ENCODE data around the gene XRCC1. TPM values are rescaled to one million over a fixed set of nuclear protein-coding genes. Genes with fewer than 3 reads are reported as not detected.
"Not testable (repeated sequence)": the region's sequence is repeated elsewhere in the genome, so short reads cannot be mapped to it uniquely, and the experiment has no call there.

XRCC1 gene
- total RNA-seq, 4 donors from 2014 or later = 8.0 to 147 (median 15.8) TPM

DNA sequence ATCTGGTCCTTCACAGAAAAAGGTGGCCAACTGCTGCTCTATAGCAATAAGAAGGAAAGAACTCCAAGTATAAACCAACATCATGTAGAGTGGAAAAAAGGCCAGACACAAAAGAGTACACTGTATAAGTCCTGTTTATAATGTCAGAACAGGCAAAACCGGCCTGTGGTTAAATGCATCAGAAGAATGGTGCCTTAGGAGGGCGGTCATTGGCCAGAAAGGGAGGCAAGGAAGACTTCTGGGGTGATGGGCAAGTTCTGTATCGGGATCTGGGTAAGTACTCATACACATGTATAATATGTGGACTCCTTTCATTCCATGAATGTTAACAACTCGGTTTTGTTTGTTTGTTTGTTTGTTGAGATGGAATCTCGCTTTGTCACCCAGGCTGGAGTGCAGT lies 52.4 kb downstream of the XRCC1 start:
- H3K4me3 ChIP-seq = no peak overlapping the region
- 65 to 78% methylated on average over 5 of the region's 5 CpGs for WGBS, 2 donors (ENCODE audit: low coverage in 1 of 2)
- intact Hi-C loops (cut with DNase I; ENCODE audit: low total_unique reads) (no loop called here), in situ Hi-C loops (cut with MboI; ENCODE audit: low pct_ligation_motif_present in 1 of 4, low pct_unique_long_range_greater_than_20kb in 1 of 4, low sequenced_read_pairs in 3 of 4) (loop anchor here in 3 of 4 donors (5.0 kb wide), 1 partner anchor 76 kb away; no protein-coding TSS in a partner anchor)
- no peak for DNase-seq
- no peak overlapping the region for H3K27ac ChIP-seq
- H3K4me1 ChIP-seq = peaks cover 0 to 60% (median 33%) of the 10 kb centered on the region in 4 donors
- H3K36me3 ChIP-seq = no peaks in the 10 kb centered on the region
- TF ChIP-seq, protein P1, sequence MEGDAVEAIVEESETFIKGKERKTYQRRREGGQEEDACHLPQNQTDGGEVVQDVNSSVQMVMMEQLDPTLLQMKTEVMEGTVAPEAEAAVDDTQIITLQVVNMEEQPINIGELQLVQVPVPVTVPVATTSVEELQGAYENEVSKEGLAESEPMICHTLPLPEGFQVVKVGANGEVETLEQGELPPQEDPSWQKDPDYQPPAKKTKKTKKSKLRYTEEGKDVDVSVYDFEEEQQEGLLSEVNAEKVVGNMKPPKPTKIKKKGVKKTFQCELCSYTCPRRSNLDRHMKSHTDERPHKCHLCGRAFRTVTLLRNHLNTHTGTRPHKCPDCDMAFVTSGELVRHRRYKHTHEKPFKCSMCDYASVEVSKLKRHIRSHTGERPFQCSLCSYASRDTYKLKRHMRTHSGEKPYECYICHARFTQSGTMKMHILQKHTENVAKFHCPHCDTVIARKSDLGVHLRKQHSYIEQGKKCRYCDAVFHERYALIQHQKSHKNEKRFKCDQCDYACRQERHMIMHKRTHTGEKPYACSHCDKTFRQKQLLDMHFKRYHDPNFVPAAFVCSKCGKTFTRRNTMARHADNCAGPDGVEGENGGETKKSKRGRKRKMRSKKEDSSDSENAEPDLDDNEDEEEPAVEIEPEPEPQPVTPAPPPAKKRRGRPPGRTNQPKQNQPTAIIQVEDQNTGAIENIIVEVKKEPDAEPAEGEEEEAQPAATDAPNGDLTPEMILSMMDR (IDR thresholded peaks at IDR 0.05) = no peak
- no peak for TF ChIP-seq POLR2A (IDR thresholded peaks at IDR 0.05)
- peak in 1 of 3 donors; percentile 8 for TF ChIP-seq POLR2AphosphoS5 (IDR thresholded peaks at IDR 0.05)
- H3K9me3 ChIP-seq = no peaks in the 10 kb centered on the region
- H3K27me3 ChIP-seq = no peaks in the 10 kb centered on the region

DNA sequence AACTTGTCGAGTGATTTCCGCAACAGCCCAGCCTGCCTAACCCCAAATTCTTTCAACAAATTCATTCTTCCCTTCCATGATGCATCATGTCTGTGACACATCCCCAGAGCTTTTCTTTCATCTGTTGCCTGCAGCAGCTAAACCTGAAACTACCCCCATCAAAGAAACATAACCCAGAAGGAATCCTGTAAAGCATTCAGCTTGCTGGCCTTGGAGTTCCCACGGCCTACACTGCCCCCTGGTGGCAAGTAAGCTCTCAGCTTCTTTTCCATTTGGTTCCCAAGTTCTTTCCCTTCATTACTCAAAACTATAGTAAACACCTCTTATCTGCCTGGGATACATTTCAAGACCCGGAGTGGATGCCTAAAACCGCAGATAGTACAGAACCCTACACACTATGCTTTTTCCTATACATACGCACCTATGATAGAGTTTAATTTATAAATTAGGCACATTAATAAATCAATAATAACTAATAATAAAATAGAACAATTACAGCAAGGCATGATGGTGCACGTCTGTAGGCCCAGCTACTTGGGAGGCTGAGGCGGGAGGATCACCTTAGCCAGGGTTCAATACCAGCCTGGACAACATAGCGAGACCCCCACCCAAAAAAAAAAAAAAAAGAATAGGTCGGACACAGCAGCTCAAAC lies 55.8 kb downstream of the XRCC1 start:
- Histone ChIP-seq H3K27me3 (no peaks in the 10 kb centered on the region), H3K9me3 (no peaks in the 10 kb centered on the region), H3K36me3 (peaks cover 0 to 10% (median 0%) of the 10 kb centered on the region in 4 donors), H3K27ac (no peak overlapping the region), H3K4me3 (no peak overlapping the region), H3K4me1 (peaks cover 0 to 43% (median 11%) of the 10 kb centered on the region in 4 donors)
- 43 to 48% methylated on average over 9 to 10 of the region's 10 CpGs for WGBS, 2 donors (ENCODE audit: low coverage in 1 of 2)
- in situ Hi-C loops (cut with MboI; ENCODE audit: low pct_ligation_motif_present in 1 of 4, low pct_unique_long_range_greater_than_20kb in 1 of 4, low sequenced_read_pairs in 3 of 4) (loop anchor here (5.0 to 10.0 kb wide), 2 partner anchors 72 to 75 kb away; no protein-coding TSS in a partner anchor), intact Hi-C loops (cut with DNase I; ENCODE audit: low total_unique reads) (loop anchor here (1.0 kb wide), 1 partner anchor 71 kb away; no protein-coding TSS in a partner anchor)
- TF ChIP-seq POLR2AphosphoS5 (IDR thresholded peaks at IDR 0.05) = peak in 1 of 3 donors; percentile 12
- TF ChIP-seq POLR2A (IDR thresholded peaks at IDR 0.05) = peak; percentile 16
- TF ChIP-seq, protein P1 (IDR thresholded peaks at IDR 0.05) = peak; percentile 87 to 92 (median 89)
- TF ChIP-seq EP300 (IDR thresholded peaks at IDR 0.05; ENCODE audit: low read depth) = no peak
- DNase-seq = peak; percentile 82

DNA sequence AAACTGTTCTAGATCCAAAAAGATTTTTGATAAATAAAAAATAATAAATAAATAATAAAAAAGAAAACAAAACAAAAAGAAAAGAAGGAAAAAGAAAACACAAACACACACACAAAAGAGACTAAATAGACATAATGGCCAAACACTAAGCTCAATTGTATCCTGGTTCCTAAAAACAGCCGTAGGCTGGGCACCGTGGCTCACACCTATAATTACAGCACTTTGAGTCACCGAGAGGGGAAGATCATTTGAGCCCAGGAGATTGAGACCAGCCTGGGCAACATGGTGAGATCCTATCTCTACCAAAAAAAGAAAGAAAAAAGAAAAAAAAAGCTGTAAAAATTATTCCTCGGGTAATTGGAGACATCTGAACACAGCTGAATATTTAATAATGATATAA lies 57.3 kb downstream of the XRCC1 start:
- peaks cover 0 to 28% (median 0%) of the 10 kb centered on the region in 4 donors for H3K4me1 ChIP-seq
- no peaks in the 10 kb centered on the region for H3K27me3 ChIP-seq
- no peak overlapping the region for H3K27ac ChIP-seq
- WGBS, 2 donors (ENCODE audit: low coverage in 1 of 2) = 51 to 56% methylated on average over 3 to 4 of the region's 4 CpGs
- TF ChIP-seq EP300 (IDR thresholded peaks at IDR 0.05; ENCODE audit: low read depth) = no peak
- intact Hi-C loops (cut with DNase I; ENCODE audit: low total_unique reads) (no loop called here), in situ Hi-C loops (cut with MboI; ENCODE audit: low pct_ligation_motif_present in 1 of 4, low pct_unique_long_range_greater_than_20kb in 1 of 4, low sequenced_read_pairs in 3 of 4) (loop anchor here in 1 of 4 donors (10.0 kb wide), 1 partner anchor 73 kb away; no protein-coding TSS in a partner anchor)
- no peak overlapping the region for H3K4me3 ChIP-seq
- no peak for DNase-seq
- H3K9me3 ChIP-seq = no peaks in the 10 kb centered on the region
- peaks cover 0 to 11% (median 0%) of the 10 kb centered on the region in 4 donors for H3K36me3 ChIP-seq

DNA sequence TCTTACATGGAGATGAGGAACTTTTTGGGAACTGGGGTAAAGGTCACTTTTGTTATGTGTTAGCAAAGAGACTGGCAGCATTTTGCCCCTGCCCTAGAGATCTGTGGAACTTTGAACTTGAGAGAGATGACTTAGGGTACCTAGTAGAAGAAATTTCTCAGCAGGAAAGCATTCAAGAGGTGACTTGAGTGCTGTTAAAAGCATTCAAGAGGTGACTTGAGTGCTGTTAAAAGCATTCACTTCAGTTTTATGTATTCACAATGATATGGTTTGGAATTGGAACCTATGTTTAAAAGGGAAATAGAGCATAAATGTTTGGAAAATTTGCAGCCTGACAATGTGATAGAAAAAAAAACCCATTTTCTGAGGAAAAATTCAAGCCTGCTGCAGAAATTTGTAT lies 62.9 kb downstream of the XRCC1 start:
- in situ Hi-C loops (cut with MboI; ENCODE audit: low pct_ligation_motif_present in 1 of 4, low pct_unique_long_range_greater_than_20kb in 1 of 4, low sequenced_read_pairs in 3 of 4) = loop anchor here in 1 of 4 donors (10.0 kb wide), 1 partner anchor 68 kb away; no protein-coding TSS in a partner anchor
- H3K4me3 ChIP-seq; H3K9me3 ChIP-seq; intact Hi-C loops (cut with DNase I; ENCODE audit: low total_unique reads); H3K4me1 ChIP-seq; H3K27ac ChIP-seq; H3K27me3 ChIP-seq; DNase-seq: not testable (repeated sequence)
- peaks cover 0 to 35% (median 8%) of the 10 kb centered on the region in 4 donors for H3K36me3 ChIP-seq

DNA sequence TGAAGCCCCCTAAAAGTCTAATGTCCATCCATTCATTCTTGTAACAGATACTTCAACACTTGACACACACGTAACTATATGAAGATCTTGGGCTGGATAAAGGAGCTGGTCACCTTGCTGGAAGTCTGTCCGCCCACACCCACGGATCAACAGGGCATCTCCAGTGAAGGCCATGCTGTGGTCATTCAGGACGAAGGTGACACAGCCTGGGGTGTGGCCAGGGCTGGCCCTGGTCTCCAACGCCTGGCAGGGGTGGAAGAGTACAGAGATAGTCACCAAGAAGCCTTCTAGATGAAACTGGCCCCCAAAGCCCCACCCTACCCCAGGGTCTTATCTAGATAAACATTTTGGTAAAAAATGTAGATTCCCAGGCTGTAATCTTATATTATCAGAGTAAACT lies 64.0 kb downstream of the XRCC1 start:
- no peak overlapping the region for H3K27ac ChIP-seq
- DNase-seq = peak; percentile 39
- peaks cover 0 to 35% (median 8%) of the 10 kb centered on the region in 4 donors for H3K36me3 ChIP-seq
- no peak overlapping the region for H3K4me3 ChIP-seq
- peaks cover 0 to 4% (median 0%) of the 10 kb centered on the region in 4 donors for H3K4me1 ChIP-seq
- intact Hi-C loops (cut with DNase I; ENCODE audit: low total_unique reads) = no loop called here
- no peaks in the 10 kb centered on the region for H3K9me3 ChIP-seq
- TF ChIP-seq POLR2A (IDR thresholded peaks at IDR 0.05) = no peak
- TF ChIP-seq EP300 (IDR thresholded peaks at IDR 0.05; ENCODE audit: low read depth) = no peak
- TF ChIP-seq, protein P1 (IDR thresholded peaks at IDR 0.05) = no peak
- no peak for TF ChIP-seq POLR2AphosphoS5 (IDR thresholded peaks at IDR 0.05)
- WGBS, 2 donors (ENCODE audit: low coverage in 1 of 2) = 88% methylated on average over 5 of the region's 5 CpGs; no CpG with 5 or more reads in 1 of the 2 donors
- H3K27me3 ChIP-seq = no peaks in the 10 kb centered on the region
- in situ Hi-C loops (cut with MboI; ENCODE audit: low pct_ligation_motif_present in 1 of 4, low pct_unique_long_range_greater_than_20kb in 1 of 4, low sequenced_read_pairs in 3 of 4) = loop anchor here in 1 of 4 donors (10.0 kb wide), 1 partner anchor 67 kb away; no protein-coding TSS in a partner anchor
